Hepatocyte (in vitro differentiated cells): ENCODE data around the gene EXOSC2. TPM values are rescaled to one million over a fixed set of nuclear protein-coding genes. Genes with fewer than 3 reads are reported as not detected.

ENCODE experiments used
- DNase-seq: peaks from one replicate; pipeline ENCODE4 v3.0.0-alpha.2; 2016; ENCODE audit warnings: low spot score
- H2AFZ ChIP-seq: fragments of 200-600 bp; sonication (generic); 2 replicates; pipeline ENCODE4 v1.6.0; 2016; ENCODE audit warnings: antibody characterized with exemption, mild to moderate bottlenecking
- H3K27ac ChIP-seq: fragments of 200-600 bp; sonication (generic); 2 replicates; pipeline ENCODE4 v1.5.1; 2016; ENCODE audit warnings: mild to moderate bottlenecking
- H3K27me3 ChIP-seq: fragments of 200-600 bp; sonication (generic); 2 replicates; pipeline ENCODE4 v1.6.1; 2016
- H3K36me3 ChIP-seq: fragments of 200-600 bp; sonication (generic); replicated peaks from 2 replicates; pipeline ENCODE4 v1.5.1; 2016; ENCODE audit warnings: low read depth; ENCODE audit not compliant: insufficient read depth
- H3K4me1 ChIP-seq: fragments of 200-600 bp; sonication (generic); 2 replicates; pipeline ENCODE4 v1.5.1; 2016; ENCODE audit warnings: mild to moderate bottlenecking, moderate library complexity; ENCODE audit not compliant: insufficient read depth
- H3K4me2 ChIP-seq: fragments of 200-600 bp; sonication (generic); 2 replicates; pipeline ENCODE4 v1.6.0; 2016
- H3K4me3 ChIP-seq: fragments of 200-600 bp; sonication (generic); 2 replicates; pipeline ENCODE4 v1.5.1; 2016; ENCODE audit warnings: mild to moderate bottlenecking
- H3K79me2 ChIP-seq: fragments of 200-600 bp; sonication (generic); 2 replicates; pipeline ENCODE4 v1.6.0; 2017; ENCODE audit warnings: mild to moderate bottlenecking
- H3K9me2 ChIP-seq: fragments of 200-600 bp; sonication (generic); replicated peaks from 2 replicates; pipeline ENCODE4 v1.6.0; 2017; ENCODE audit warnings: mild to moderate bottlenecking; ENCODE audit not compliant: insufficient read depth
- H3K9me3 ChIP-seq: fragments of 200-600 bp; sonication (generic); 2 replicates; pipeline ENCODE4 v1.5.1; 2016; ENCODE audit warnings: low read depth, mild to moderate bottlenecking
- H4K20me1 ChIP-seq: fragments of 200-600 bp; sonication (generic); 2 replicates; pipeline ENCODE4 v1.6.0; 2016; ENCODE audit warnings: mild to moderate bottlenecking; ENCODE audit not compliant: insufficient read depth, poor library complexity, severe bottlenecking
- EZH2 ChIP-seq: fragments of 200-600 bp; sonication (generic); IDR thresholded peaks from 2 replicates; pipeline ENCODE4 v1.6.1; 2016; ENCODE audit warnings: antibody characterized with exemption, mild to moderate bottlenecking, borderline replicate concordance
- EZH2phosphoT487 ChIP-seq: fragments of 200-600 bp; sonication (generic); IDR thresholded peaks from one replicate; pipeline ENCODE4 v1.6.1; 2018; ENCODE audit warnings: antibody characterized with exemption, mild to moderate bottlenecking, low read depth, moderate library complexity; ENCODE audit not compliant: unreplicated experiment, severe bottlenecking
- WGBS: methylation state at CpG from one replicate; pipeline ENCODE4 v1.1.6; 2016; ENCODE audit warnings: low lambda C conversion rate; ENCODE audit errors: missing lambda C conversion rate; 5-methylcytosine and 5-hydroxymethylcytosine counted together
- polyA plus RNA-seq: library from polyadenylated mRNA; unstranded; fragments of >200 nt; fragmentation: Nextera tagmentation; extraction: Ambion mirVana; gene quantifications from 2 replicates; pipeline ENCODE4 v1.2.1, GENCODE V29; 2016
- total RNA-seq: library from RNA; depleted of rRNA; stranded (reverse); fragments of >200 nt; gene quantifications from 2 replicates; pipeline ENCODE4 v1.2.3, GENCODE V29; 2014
- TF ChIP-seq, protein P1 (sequence below): fragments of 200-600 bp; sonication (generic); IDR thresholded peaks from 2 replicates; pipeline ENCODE4 v1.5.1; 2016; ENCODE audit warnings: antibody characterized with exemption, mild to moderate bottlenecking; ENCODE audit not compliant: poor library complexity

The EXOSC2 gene
- total and polyA plus RNA-seq, 2 experiments from 2014 or later = 13.0 to 24.3 TPM

DNA sequence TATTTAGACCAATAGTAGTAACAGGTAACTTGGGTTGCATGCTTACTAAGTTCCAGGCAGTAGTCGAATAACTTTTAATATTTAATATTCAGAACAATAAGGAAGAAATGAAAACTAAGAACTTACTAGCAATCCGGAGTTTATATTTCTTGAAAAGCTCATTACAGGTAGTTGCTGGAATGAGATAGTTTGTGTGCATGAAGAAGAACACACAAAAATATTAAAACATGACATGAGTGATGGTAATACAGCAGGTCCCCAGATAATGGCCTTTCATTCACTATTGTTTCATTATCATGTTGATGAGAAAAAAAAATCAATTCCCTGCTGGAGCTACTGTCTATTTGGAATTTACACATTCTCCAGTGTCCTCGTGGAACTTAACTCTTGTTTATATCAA, 44.7 kb downstream of the EXOSC2 start:
- Histone ChIP-seq H2AFZ (no peak overlapping the region), H4K20me1 (peaks cover 4% of the 10 kb centered on the region), H3K4me1 (no peaks in the 10 kb centered on the region), H3K4me3 (no peak overlapping the region), H3K27ac (no peak overlapping the region), H3K9me3 (no peaks in the 10 kb centered on the region), H3K79me2 (peaks cover 71% of the 10 kb centered on the region), H3K27me3 (no peaks in the 10 kb centered on the region), H3K9me2 (no peaks in the 10 kb centered on the region), H3K4me2 (no peak overlapping the region), H3K36me3 (no peaks in the 10 kb centered on the region)
- TF ChIP-seq, protein P1, sequence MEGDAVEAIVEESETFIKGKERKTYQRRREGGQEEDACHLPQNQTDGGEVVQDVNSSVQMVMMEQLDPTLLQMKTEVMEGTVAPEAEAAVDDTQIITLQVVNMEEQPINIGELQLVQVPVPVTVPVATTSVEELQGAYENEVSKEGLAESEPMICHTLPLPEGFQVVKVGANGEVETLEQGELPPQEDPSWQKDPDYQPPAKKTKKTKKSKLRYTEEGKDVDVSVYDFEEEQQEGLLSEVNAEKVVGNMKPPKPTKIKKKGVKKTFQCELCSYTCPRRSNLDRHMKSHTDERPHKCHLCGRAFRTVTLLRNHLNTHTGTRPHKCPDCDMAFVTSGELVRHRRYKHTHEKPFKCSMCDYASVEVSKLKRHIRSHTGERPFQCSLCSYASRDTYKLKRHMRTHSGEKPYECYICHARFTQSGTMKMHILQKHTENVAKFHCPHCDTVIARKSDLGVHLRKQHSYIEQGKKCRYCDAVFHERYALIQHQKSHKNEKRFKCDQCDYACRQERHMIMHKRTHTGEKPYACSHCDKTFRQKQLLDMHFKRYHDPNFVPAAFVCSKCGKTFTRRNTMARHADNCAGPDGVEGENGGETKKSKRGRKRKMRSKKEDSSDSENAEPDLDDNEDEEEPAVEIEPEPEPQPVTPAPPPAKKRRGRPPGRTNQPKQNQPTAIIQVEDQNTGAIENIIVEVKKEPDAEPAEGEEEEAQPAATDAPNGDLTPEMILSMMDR = no peak
- TF ChIP-seq EZH2 (no peak), EZH2phosphoT487 (no peak)
- no peak for DNase-seq
- WGBS = 90% methylated on average over 3 of the region's 3 CpGs

DNA sequence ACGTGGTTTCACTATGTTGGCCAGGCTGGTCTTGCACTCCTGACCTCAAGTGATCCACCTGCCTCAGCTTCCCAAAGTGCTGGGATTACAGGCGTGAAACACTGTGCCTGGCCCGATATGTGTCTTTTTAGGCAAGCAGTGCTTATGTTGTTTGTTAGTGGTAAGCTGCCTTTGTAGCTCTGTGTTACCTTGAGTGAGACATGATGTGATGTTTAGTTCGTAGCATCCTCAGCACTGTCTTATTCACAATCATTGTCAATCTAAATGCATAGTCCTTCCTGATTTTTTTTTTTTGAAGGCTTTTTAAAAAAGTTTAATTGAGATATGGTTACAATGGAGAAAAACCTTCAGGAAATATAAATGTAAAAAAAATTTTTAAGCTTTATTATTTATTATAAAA, 45.5 kb downstream of the EXOSC2 start:
- TF ChIP-seq, protein P1 = no peak
- TF ChIP-seq EZH2 (no peak), EZH2phosphoT487 (no peak)
- Histone ChIP-seq H3K27me3 (no peaks in the 10 kb centered on the region), H3K4me1 (no peaks in the 10 kb centered on the region), H3K27ac (no peak overlapping the region), H3K79me2 (peaks cover 75% of the 10 kb centered on the region), H4K20me1 (peaks cover 4% of the 10 kb centered on the region), H3K4me2 (no peak overlapping the region), H3K4me3 (no peak overlapping the region), H3K36me3 (no peaks in the 10 kb centered on the region), H3K9me3 (no peaks in the 10 kb centered on the region), H2AFZ (no peak overlapping the region), H3K9me2 (no peaks in the 10 kb centered on the region)
- 96% methylated on average over 4 of the region's 4 CpGs for WGBS
- DNase-seq = no peak

DNA sequence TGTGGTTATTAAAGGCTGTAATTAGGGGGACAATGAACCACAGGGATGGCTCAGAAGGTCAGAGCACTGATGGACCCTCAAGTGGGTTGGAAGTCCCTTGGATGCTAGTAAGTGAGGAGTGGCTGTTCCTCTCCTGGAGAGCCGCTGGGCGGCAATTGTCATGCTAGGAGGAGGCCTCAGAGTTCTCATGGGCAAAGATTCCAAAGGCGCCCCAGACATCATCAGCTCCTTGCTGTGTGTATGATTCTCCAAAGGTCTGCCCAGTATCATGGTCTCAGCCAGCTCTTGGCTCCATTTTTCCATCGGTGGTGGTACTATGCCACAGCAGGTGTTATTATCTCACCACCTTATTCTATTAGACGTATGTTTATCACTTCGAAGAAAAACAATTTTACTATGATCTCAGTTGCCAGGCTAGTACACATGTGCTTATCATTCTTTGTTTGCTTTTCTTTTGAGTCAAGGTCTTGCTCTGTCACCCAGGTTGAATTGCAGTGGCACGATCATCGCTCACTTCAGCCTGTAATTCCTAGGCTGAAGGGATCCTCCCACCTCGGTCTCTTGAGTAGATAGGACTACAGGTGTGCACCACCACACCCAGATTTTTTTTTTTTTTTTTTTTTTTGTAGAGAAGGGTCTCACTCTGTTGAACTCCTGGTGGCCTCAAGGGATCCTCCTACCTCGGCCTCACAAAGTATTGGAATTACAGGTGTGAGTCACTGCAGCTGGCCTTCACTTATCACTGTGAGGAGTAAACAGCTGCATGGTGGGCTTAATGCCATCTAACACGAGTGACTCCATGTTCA, 46.8 kb downstream of the EXOSC2 start:
- Histone ChIP-seq H3K36me3 (no peaks in the 10 kb centered on the region), H2AFZ (no peak overlapping the region), H3K4me3 (no peak overlapping the region), H4K20me1 (peaks cover 10% of the 10 kb centered on the region), H3K27ac (no peak overlapping the region), H3K79me2 (peaks cover 68% of the 10 kb centered on the region), H3K4me1 (no peaks in the 10 kb centered on the region), H3K9me2 (no peaks in the 10 kb centered on the region), H3K4me2 (no peak overlapping the region), H3K9me3 (no peaks in the 10 kb centered on the region), H3K27me3 (no peaks in the 10 kb centered on the region)
- no peak for DNase-seq
- no peak for TF ChIP-seq EZH2phosphoT487
- TF ChIP-seq, protein P1 = no peak
- WGBS = 90% methylated on average over 11 of the region's 11 CpGs
